K562 (cell line): ENCODE data around the gene PMF1. TPM values are rescaled to one million over a fixed set of nuclear protein-coding genes. Genes with fewer than 3 reads are reported as not detected.

Experiments used
- C11orf30 ChIP-seq: fragments of 450-650 bp; IDR thresholded peaks from 2 replicates; pipeline ENCODE4 v1.6.1; 2016; ENCODE audit warnings: low read depth, mild to moderate bottlenecking
- CTBP1 ChIP-seq: fragments of 450-650 bp; IDR thresholded peaks from 2 replicates; pipeline ENCODE4 v1.6.1; 2016; ENCODE audit warnings: borderline replicate concordance
- DMBX1 ChIP-seq: fragments of 250-450 bp; sonication (Bioruptor Pico); IDR thresholded peaks from 2 replicates; pipeline ENCODE4 v1.8.0; 2022; ENCODE audit warnings: inconsistent platforms, mild to moderate bottlenecking, moderate library complexity, borderline replicate concordance
- EP300 ChIP-seq: IDR thresholded peaks from 2 replicates; pipeline ENCODE4 v1.6.1; 2012; ENCODE audit warnings: low read length, improper control_type of control experiment
- EP400 ChIP-seq: fragments of 450-650 bp; IDR thresholded peaks from 2 replicates; pipeline ENCODE4 v1.6.1; 2017; ENCODE audit warnings: antibody characterized with exemption, mild to moderate bottlenecking, moderate library complexity
- MAFF ChIP-seq: IDR thresholded peaks from 2 replicates; pipeline ENCODE4 v1.6.1; 2012; ENCODE audit warnings: low read length, improper control_type of control experiment
- MAFK ChIP-seq: IDR thresholded peaks from 2 replicates; pipeline ENCODE4 v1.6.1; 2011; ENCODE audit warnings: low read length, improper control_type of control experiment
- PHF21A ChIP-seq: fragments of 450-650 bp; IDR thresholded peaks from 2 replicates; pipeline ENCODE4 v1.6.1; 2017; ENCODE audit warnings: low read depth, borderline replicate concordance
- RB1 ChIP-seq: fragments of 450-650 bp; IDR thresholded peaks from 2 replicates; pipeline ENCODE4 v1.6.1; 2017; ENCODE audit warnings: low read depth, mild to moderate bottlenecking
- RBM14 ChIP-seq: fragments of 200-400 bp; formaldehyde crosslinking; IDR thresholded peaks from 2 replicates; pipeline ENCODE4 v1.6.1; 2018; ENCODE audit warnings: low read depth, mild to moderate bottlenecking, low read length, moderate library complexity, borderline replicate concordance; ENCODE audit not compliant: insufficient read depth
- SP1 ChIP-seq: sonication (generic); formaldehyde crosslinking; IDR thresholded peaks from 2 replicates; pipeline ENCODE4 v1.8.1; 2022; ENCODE audit warnings: mild to moderate bottlenecking, missing genetic modification reagents
- TAF7 ChIP-seq: fragments of 450-650 bp; IDR thresholded peaks from 2 replicates; pipeline ENCODE4 v1.6.1; 2016; ENCODE audit warnings: missing genetic modification characterization, missing compliant biosample characterization
- U2AF2 ChIP-seq: fragments of 200-400 bp; formaldehyde crosslinking; optimal IDR thresholded peaks from 2 replicates; pipeline ENCODE3; 2017; ENCODE audit warnings: low read depth, mild to moderate bottlenecking, low read length
- ZKSCAN1 ChIP-seq: fragments of 150-350 bp; IDR thresholded peaks from 2 replicates; pipeline ENCODE4 v1.6.1; 2016; ENCODE audit warnings: low read depth, low read length
- ZNF316 ChIP-seq: fragments of 450-650 bp; IDR thresholded peaks from 2 replicates; pipeline ENCODE4 v1.6.1; 2016
- ZNF780A ChIP-seq: fragments of 250-450 bp; sonication (Bioruptor Pico); IDR thresholded peaks from 2 replicates; pipeline ENCODE4 v1.5.0; 2021; ENCODE audit warnings: mild to moderate bottlenecking
- ZSCAN29 ChIP-seq: fragments of 450-650 bp; IDR thresholded peaks from 2 replicates; pipeline ENCODE4 v1.6.1; 2017
- polyA plus RNA-seq, 8 experiments: library from polyadenylated mRNA; depleted of rRNA in 4 of 8; stranded (reverse) in 5 of 8; unstranded in 3 of 8; fragments of >200 nt; fragmentation: Nextera tagmentation in 2 of 8; fragmentation: Illumina TruSeq in 1 of 8; extraction: Ambion mirVana in 2 of 8; extraction: Trizol in 1 of 8; gene quantifications; 2 replicates each; pipeline versions ENCODE4 v1.2.1 to v1.2.3, GENCODE V29; 2011 to 2014; ENCODE audit warnings: inconsistent platforms in 1 of 8, missing spikeins in 1 of 8
- total RNA-seq, 7 experiments: library from RNA; depleted of rRNA in 6 of 7; stranded (reverse); fragments of >200 nt in 6 of 7; fragmentation: Illumina TruSeq in 2 of 7; extraction: Trizol in 2 of 7; gene quantifications; 2 replicates each; pipeline versions ENCODE4 v1.2.1 to v1.2.3, GENCODE V29; 2011 to 2021; ENCODE audit warnings: low replicate concordance in 1 of 7
- TF ChIP-seq, protein P1 (sequence below), 3 experiments: IDR thresholded peaks in 2 of 3; conservative IDR thresholded peaks in 1 of 3; 2 replicates each; pipeline ENCODE4 v1.5.1; 2011 to 2012; ENCODE audit warnings: low read length in 3 of 3, mild to moderate bottlenecking in 3 of 3, control low read depth in 2 of 3, improper control_type of control experiment in 1 of 3, inconsistent platforms in 1 of 3, low read depth in 1 of 3, mixed read lengths in 1 of 3, moderate library complexity in 1 of 3; ENCODE audit not compliant: insufficient read depth in 2 of 3
- TF ChIP-seq, protein P2 (sequence below): fragments of 450-650 bp; IDR thresholded peaks from 2 replicates; pipeline ENCODE4 v1.6.1; 2016
- TF ChIP-seq, protein P3 (sequence below): sonication (generic); formaldehyde crosslinking; IDR thresholded peaks from 2 replicates; pipeline ENCODE4 v1.8.0; 2022; ENCODE audit warnings: mild to moderate bottlenecking, missing genetic modification reagents
- TF ChIP-seq, protein P4 (sequence below): sonication (generic); formaldehyde crosslinking; IDR thresholded peaks from 2 replicates; pipeline ENCODE4 v1.8.1; 2023; ENCODE audit warnings: mild to moderate bottlenecking, missing genetic modification reagents, moderate library complexity
- TF ChIP-seq, protein P5 (sequence below): sonication (generic); formaldehyde crosslinking; IDR thresholded peaks from 2 replicates; pipeline ENCODE4 v1.8.0; 2022; ENCODE audit warnings: mild to moderate bottlenecking, missing genetic modification reagents

Gene PMF1
- total and polyA plus RNA-seq, 9 of the 15 experiments (the other 6 are each of a cell fraction or from before 2014, with no cell fraction given) = 9.4 to 92.9 (median 71.0) TPM

DNA sequence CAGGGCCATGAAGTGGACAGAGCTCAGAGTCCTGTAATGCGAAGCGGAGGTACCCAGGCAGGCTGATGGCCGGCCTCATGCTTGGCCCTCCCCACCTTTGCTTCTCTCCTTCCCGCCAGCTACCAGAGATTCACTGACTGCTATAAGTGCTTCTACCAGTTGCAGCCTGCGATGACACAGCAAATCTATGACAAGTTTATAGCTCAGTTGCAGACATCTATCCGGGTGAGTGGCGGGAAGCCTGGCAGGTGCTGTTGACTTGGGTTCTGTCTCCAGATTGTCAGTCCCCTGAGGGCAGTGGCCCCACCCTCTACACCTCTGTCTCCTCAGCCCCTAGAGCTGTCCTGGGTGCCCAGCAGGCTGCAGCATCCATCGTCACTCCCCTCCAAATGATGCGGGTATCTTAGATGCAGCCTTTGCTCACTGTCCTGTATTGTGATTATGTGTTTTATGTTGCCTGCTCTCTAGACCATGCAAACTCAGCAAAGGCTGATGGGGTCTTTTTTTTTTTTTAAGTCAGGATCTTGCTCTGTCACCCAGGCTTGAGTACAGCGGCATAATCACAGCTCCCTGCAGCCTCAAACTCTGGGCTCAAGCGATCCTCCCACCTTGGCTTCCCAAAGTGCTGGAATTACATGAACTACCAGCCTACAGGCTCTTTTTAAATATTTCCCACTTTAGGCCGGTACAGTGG lies 19.5 kb downstream of the PMF1 start (continued):
- peak; percentile 27; the same call in 1 of the 2 replicates for TF ChIP-seq CTBP1
- peak; percentile 53; the same call in 1 of the 2 replicates for TF ChIP-seq RB1
- no peak for TF ChIP-seq RBM14
- no peak for TF ChIP-seq ZSCAN29
- TF ChIP-seq, protein P1, sequence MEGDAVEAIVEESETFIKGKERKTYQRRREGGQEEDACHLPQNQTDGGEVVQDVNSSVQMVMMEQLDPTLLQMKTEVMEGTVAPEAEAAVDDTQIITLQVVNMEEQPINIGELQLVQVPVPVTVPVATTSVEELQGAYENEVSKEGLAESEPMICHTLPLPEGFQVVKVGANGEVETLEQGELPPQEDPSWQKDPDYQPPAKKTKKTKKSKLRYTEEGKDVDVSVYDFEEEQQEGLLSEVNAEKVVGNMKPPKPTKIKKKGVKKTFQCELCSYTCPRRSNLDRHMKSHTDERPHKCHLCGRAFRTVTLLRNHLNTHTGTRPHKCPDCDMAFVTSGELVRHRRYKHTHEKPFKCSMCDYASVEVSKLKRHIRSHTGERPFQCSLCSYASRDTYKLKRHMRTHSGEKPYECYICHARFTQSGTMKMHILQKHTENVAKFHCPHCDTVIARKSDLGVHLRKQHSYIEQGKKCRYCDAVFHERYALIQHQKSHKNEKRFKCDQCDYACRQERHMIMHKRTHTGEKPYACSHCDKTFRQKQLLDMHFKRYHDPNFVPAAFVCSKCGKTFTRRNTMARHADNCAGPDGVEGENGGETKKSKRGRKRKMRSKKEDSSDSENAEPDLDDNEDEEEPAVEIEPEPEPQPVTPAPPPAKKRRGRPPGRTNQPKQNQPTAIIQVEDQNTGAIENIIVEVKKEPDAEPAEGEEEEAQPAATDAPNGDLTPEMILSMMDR (IDR thresholded peaks at IDR 0.05 in 2 of 3, conservative IDR thresholded peaks at IDR 0.05 in 1 of 3; ENCODE audit: insufficient read depth in 2 of 3, low read depth in 1 of 3, low read length in 3 of 3) = no peak
- TF ChIP-seq PHF21A = no peak
- TF ChIP-seq, protein P2, sequence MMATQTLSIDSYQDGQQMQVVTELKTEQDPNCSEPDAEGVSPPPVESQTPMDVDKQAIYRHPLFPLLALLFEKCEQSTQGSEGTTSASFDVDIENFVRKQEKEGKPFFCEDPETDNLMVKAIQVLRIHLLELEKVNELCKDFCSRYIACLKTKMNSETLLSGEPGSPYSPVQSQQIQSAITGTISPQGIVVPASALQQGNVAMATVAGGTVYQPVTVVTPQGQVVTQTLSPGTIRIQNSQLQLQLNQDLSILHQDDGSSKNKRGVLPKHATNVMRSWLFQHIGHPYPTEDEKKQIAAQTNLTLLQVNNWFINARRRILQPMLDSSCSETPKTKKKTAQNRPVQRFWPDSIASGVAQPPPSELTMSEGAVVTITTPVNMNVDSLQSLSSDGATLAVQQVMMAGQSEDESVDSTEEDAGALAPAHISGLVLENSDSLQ = peak; percentile 62; the same call in 1 of the 2 replicates
- TF ChIP-seq ZNF780A = no peak
- no peak for TF ChIP-seq SP1
- no peak for TF ChIP-seq ZKSCAN1
- no peak for TF ChIP-seq TAF7 (tag)
- TF ChIP-seq MAFK = peak; percentile 65; the same call in 1 of the 2 replicates
- TF ChIP-seq U2AF2 = no peak
- TF ChIP-seq, protein P3, sequence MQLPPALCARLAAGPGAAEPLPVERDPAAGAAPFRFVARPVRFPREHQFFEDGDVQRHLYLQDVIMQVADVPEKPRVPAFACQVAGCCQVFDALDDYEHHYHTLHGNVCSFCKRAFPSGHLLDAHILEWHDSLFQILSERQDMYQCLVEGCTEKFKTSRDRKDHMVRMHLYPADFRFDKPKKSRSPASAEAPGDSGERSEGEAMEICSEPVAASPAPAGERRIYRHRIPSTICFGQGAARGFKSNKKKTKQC (CRISPR knock-in tag) = no peak
- TF ChIP-seq ZNF316 = peak; percentile 93
- TF ChIP-seq DMBX1 = no peak
- TF ChIP-seq, protein P4, sequence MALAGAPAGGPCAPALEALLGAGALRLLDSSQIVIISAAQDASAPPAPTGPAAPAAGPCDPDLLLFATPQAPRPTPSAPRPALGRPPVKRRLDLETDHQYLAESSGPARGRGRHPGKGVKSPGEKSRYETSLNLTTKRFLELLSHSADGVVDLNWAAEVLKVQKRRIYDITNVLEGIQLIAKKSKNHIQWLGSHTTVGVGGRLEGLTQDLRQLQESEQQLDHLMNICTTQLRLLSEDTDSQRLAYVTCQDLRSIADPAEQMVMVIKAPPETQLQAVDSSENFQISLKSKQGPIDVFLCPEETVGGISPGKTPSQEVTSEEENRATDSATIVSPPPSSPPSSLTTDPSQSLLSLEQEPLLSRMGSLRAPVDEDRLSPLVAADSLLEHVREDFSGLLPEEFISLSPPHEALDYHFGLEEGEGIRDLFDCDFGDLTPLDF (CRISPR knock-in tag) = no peak
- TF ChIP-seq EP400 = no peak
- TF ChIP-seq, protein P5, sequence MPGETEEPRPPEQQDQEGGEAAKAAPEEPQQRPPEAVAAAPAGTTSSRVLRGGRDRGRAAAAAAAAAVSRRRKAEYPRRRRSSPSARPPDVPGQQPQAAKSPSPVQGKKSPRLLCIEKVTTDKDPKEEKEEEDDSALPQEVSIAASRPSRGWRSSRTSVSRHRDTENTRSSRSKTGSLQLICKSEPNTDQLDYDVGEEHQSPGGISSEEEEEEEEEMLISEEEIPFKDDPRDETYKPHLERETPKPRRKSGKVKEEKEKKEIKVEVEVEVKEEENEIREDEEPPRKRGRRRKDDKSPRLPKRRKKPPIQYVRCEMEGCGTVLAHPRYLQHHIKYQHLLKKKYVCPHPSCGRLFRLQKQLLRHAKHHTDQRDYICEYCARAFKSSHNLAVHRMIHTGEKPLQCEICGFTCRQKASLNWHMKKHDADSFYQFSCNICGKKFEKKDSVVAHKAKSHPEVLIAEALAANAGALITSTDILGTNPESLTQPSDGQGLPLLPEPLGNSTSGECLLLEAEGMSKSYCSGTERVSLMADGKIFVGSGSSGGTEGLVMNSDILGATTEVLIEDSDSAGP (CRISPR knock-in tag) = no peak
- TF ChIP-seq MAFF = peak; percentile 81
- no peak for TF ChIP-seq EP300
- TF ChIP-seq C11orf30 = peak; percentile 90
